RWPE2 (cell line): ENCODE results near the gene BEST4.
"Not testable (repeated sequence)": the region's sequence is repeated elsewhere in the genome, so short reads cannot be mapped to it uniquely, and the experiment has no call there.

Experiments used
- ATAC-seq: fragments of 200-7000 bp; cut with Tn5 transposase; 3 replicates; pipeline ENCODE4 v1.9.1; 2021; ENCODE audit warnings: low read depth
- DNase-seq: peaks from one replicate; pipeline ENCODE4 v3.0.0-alpha.2; 2020; ENCODE audit warnings: low spot score
- H3K27ac ChIP-seq: fragments of 450-650 bp; 2 replicates; pipeline ENCODE4 v1.5.1; 2017; ENCODE audit warnings: mild to moderate bottlenecking; ENCODE audit not compliant: poor library complexity, severe bottlenecking
- H3K27me3 ChIP-seq: fragments of 250-450 bp; sonication (Bioruptor Pico); 2 replicates; pipeline ENCODE4 v1.5.1; 2021; ENCODE audit warnings: mild to moderate bottlenecking, moderate library complexity; ENCODE audit not compliant: insufficient read depth, poor library complexity, severe bottlenecking
- H3K36me3 ChIP-seq: fragments of 250-450 bp; sonication (Bioruptor Pico); 2 replicates; pipeline ENCODE4 v1.5.1; 2020; ENCODE audit warnings: low read depth, mild to moderate bottlenecking, moderate library complexity
- H3K4me1 ChIP-seq: fragments of 250-450 bp; sonication (Bioruptor Pico); 2 replicates; pipeline ENCODE4 v1.5.1; 2021; ENCODE audit warnings: mild to moderate bottlenecking, moderate library complexity; ENCODE audit not compliant: insufficient read depth, poor library complexity, severe bottlenecking
- H3K4me3 ChIP-seq: fragments of 250-450 bp; sonication (Bioruptor Pico); 2 replicates; pipeline ENCODE4 v1.5.1; 2021; ENCODE audit warnings: mild to moderate bottlenecking, moderate library complexity; ENCODE audit not compliant: severe bottlenecking
- H3K9me3 ChIP-seq: fragments of 250-450 bp; sonication (Bioruptor Pico); 2 replicates; pipeline ENCODE4 v1.5.1; 2021; ENCODE audit warnings: mild to moderate bottlenecking, moderate library complexity; ENCODE audit not compliant: severe bottlenecking
- TF ChIP-seq, protein P1 (sequence below): fragments of 450-650 bp; IDR thresholded peaks from one replicate; pipeline ENCODE4 v1.5.1; 2017; ENCODE audit warnings: mild to moderate bottlenecking, moderate library complexity; ENCODE audit not compliant: poor library complexity, severe bottlenecking

Gene BEST4

DNA sequence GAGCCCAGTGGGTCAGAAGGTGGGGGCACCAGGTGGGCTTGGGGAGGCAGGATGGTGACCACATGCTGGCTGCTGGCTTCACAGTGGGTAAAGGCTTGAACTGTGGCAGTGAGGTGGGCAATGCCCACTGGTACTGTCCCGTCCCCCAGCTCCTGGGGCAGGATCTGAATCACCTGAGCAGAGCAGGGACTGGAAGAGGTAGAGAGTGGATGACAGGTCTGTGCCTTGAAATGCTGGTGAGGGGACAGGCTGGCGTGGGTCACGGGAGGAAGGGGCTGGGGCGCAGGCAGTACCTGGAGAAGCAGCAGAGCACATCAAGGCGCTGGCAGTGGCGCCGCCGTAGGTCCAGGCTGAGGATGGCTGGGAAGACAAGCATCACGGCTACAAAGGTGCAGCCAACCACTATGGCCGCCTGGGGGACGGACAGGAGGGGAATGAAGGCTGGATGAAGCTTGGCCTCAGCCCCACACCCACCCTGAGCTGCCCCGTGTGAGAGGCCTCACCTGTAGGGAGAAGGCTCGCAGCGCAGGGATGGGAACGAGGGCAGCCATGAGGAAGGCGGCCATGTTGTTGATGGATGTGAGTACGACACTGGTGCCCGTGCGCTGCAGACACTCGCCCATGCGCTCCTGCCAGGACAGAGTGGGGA, 40.2 kb upstream of the BEST4 start:
- ATAC-seq (no peak), DNase-seq (no peak)
- Histone ChIP-seq H3K27me3 (no peaks in the 10 kb centered on the region), H3K4me3 (no peak overlapping the region), H3K4me1 (no peaks in the 10 kb centered on the region), H3K9me3 (no peaks in the 10 kb centered on the region), H3K36me3 (no peaks in the 10 kb centered on the region), H3K27ac (no peak overlapping the region)
- TF ChIP-seq, protein P1, sequence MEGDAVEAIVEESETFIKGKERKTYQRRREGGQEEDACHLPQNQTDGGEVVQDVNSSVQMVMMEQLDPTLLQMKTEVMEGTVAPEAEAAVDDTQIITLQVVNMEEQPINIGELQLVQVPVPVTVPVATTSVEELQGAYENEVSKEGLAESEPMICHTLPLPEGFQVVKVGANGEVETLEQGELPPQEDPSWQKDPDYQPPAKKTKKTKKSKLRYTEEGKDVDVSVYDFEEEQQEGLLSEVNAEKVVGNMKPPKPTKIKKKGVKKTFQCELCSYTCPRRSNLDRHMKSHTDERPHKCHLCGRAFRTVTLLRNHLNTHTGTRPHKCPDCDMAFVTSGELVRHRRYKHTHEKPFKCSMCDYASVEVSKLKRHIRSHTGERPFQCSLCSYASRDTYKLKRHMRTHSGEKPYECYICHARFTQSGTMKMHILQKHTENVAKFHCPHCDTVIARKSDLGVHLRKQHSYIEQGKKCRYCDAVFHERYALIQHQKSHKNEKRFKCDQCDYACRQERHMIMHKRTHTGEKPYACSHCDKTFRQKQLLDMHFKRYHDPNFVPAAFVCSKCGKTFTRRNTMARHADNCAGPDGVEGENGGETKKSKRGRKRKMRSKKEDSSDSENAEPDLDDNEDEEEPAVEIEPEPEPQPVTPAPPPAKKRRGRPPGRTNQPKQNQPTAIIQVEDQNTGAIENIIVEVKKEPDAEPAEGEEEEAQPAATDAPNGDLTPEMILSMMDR: no peak

DNA sequence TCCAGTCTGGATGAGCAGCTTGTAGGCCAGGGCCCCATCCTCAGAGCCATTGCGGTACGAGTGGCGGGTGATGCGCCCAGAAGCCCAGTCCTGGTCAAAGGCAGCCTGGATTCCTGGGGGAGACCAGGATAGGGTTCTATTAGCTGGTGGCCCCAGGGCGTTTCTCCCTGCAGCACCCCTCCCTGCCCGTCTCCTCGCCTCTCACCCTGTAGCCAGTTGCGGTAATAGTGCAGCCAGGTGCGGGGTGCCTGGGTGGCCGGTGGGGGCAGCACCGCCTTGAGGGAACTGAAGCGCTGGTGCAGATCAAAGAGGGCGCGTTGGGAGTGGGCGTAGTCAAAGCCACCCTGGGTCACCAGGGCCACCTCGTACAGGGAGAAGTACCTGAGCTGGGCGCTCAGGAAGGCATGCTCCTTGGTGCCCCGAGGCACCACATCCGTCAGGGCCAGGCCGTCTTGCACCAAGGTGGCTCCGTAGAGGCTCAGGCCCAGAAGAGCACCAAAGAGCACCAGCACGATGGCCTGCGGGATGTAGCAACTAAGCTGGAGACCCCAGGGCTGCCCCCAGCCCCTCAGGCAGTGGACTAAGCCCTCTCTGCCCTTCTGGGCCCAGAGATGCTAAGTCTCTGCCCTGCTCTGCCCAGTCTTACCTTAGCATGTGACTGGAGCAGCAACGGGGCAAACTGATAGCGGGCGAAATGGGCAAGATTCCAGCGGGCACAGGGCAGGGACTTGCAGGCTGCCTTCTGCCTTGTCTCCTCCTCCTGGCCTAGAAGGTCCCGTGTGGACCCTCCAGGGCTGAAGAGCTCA, 39.4 kb upstream of the BEST4 start:
- DNase-seq (no peak), ATAC-seq (no peak)
- H3K4me3 ChIP-seq: no peak overlapping the region
- no peaks in the 10 kb centered on the region for H3K4me1 ChIP-seq
- no peaks in the 10 kb centered on the region for H3K27me3 ChIP-seq
- no peaks in the 10 kb centered on the region for H3K36me3 ChIP-seq
- no peaks in the 10 kb centered on the region for H3K9me3 ChIP-seq
- no peak overlapping the region for H3K27ac ChIP-seq
- TF ChIP-seq, protein P1: no peak

DNA sequence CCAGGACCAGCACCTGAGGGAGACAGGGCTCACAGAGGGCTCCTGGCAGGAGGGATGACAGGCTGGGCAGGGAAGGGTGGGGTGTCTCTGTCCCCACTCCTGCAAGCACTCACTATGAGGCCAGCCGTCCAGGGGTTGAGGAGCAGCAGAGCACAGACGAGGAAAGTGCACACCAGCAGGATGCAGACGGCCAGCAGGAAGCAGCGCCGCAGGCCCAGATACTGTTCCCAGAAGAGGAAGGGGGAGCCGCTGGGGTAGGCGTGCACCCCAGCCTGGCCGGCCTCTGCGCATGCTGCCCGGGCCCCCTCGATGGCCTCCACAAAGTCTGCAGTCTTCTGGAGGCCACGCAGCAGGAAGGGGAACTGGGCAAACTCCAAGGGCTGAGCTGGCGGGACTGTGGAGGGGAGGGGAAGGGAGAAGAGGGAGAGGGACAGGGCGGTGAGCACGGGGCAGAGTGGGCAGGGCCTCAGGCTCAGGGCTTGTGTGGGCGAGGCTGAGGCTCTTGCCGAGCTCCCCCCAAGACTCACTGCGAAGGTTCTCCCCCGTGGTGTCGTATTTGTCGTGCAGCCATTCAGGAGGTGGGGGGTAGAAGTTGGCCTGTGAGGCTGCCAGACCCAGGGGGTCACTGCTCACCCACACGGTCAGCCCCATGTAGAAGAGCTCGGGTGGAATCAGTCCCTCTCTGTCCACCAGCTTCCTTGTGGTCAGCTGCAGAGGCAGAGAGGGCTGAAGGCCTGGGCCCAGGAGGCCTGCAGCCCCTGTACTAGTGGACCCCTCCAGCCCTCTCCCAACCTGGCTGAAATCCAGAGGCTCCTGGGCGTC, 38.6 kb upstream of the BEST4 start:
- Histone ChIP-seq H3K27ac (no peak overlapping the region), H3K9me3 (no peaks in the 10 kb centered on the region), H3K36me3 (no peaks in the 10 kb centered on the region), H3K27me3 (no peaks in the 10 kb centered on the region), H3K4me1 (no peaks in the 10 kb centered on the region), H3K4me3 (no peak overlapping the region)
- no peak for DNase-seq
- ATAC-seq: no peak
- TF ChIP-seq, protein P1: no peak

- H3K4me1 ChIP-seq, H3K36me3 ChIP-seq, H3K4me3 ChIP-seq, H3K9me3 ChIP-seq, DNase-seq, H3K27ac ChIP-seq, H3K27me3 ChIP-seq, ATAC-seq: not testable (repeated sequence)
Measured at GRCh38 chr1:44824392-44824791, 36.4 kb upstream of the BEST4 start.

- Histone ChIP-seq H3K36me3 (no peaks in the 10 kb centered on the region), H3K4me1 (no peaks in the 10 kb centered on the region), H3K27me3 (no peaks in the 10 kb centered on the region), H3K9me3 (no peaks in the 10 kb centered on the region), H3K4me3 (no peak overlapping the region), H3K27ac (no peak overlapping the region)
- DNase-seq: no peak
- TF ChIP-seq, protein P1: no peak
- ATAC-seq: no peak
Measured at GRCh38 chr1:44822981-44823451, 35.0 kb upstream of the BEST4 start.
